Measurements from ENCODE around the gene LRIG1.

- TF ChIP-seq CTCF (IDR thresholded peaks at IDR 0.05): no peak
- no peak for TF ChIP-seq POLR2A (IDR thresholded peaks at IDR 0.05)
Observed at GRCh38 chr3:66484106-66484844, 16.5 kb downstream of the LRIG1 start.

Measured in sigmoid colon (tissue), 3 donors.